Vagina (tissue), 2 donors: ENCODE data around the gene RPS27L. TPM values are rescaled to one million over a fixed set of nuclear protein-coding genes. Genes with fewer than 3 reads are reported as not detected.

Source experiments
- DNase-seq, 2 donors: peaks; one replicate each; pipeline ENCODE4 v3.0.0-alpha.2; 2017; ENCODE audit errors: extremely low spot score in 2 of 2
- H3K27ac ChIP-seq: fragments of 200-600 bp; sonication (generic); one replicate; pipeline ENCODE4 v1.5.1; 2019
- H3K27me3 ChIP-seq: fragments of 200-600 bp; sonication (generic); one replicate; pipeline ENCODE4 v1.5.1; 2019
- H3K36me3 ChIP-seq, 2 donors: fragments of 200-600 bp; sonication (generic); one replicate each; pipeline ENCODE4 v1.5.1; 2017 to 2019
- H3K4me1 ChIP-seq: fragments of 200-600 bp; sonication (generic); one replicate; pipeline ENCODE4 v1.5.1; 2019
- H3K4me3 ChIP-seq, 2 donors: fragments of 200-600 bp; sonication (generic); 1 replicate in 1 of 2; 2 replicates in 1 of 2; pipeline ENCODE4 v1.5.1; 2016 to 2019
- H3K9me3 ChIP-seq: fragments of 200-600 bp; sonication (generic); one replicate; pipeline ENCODE4 v1.5.1; 2019
- CTCF ChIP-seq, 3 experiments: fragments of 450-650 bp in 2 of 3; fragments of 200-600 bp in 1 of 3; sonication (generic) in 1 of 3; IDR thresholded peaks; one replicate each; pipeline ENCODE4 v1.5.1; 2017 to 2019; ENCODE audit warnings: antibody characterized with exemption in 3 of 3, mild to moderate bottlenecking in 2 of 3, moderate library complexity in 2 of 3
- POLR2A ChIP-seq, 2 donors: fragments of 450-650 bp; IDR thresholded peaks; one replicate each; pipeline ENCODE4 v1.6.1; 2017; ENCODE audit warnings: antibody characterized with exemption in 2 of 2, mild to moderate bottlenecking in 2 of 2, moderate library complexity in 2 of 2
- POLR2AphosphoS5 ChIP-seq, 2 donors: sonication (generic); formaldehyde crosslinking; IDR thresholded peaks; one replicate each; pipeline ENCODE4 v1.9.0; 2017; ENCODE audit warnings: antibody characterized with exemption in 2 of 2, mild to moderate bottlenecking in 2 of 2, low read depth in 1 of 2; ENCODE audit not compliant: insufficient read depth in 1 of 2
- intact Hi-C: fragments of 100-400 bp; cut with DNase I; formaldehyde crosslinking; loops from one replicate; pipeline ENCODE4 v1.15.1; 2023
- total RNA-seq: library from RNA; depleted of rRNA; stranded (reverse); fragments of >200 nt; gene quantifications from one replicate; pipeline ENCODE4 v1.2.3, GENCODE V29; 2016

Gene RPS27L
- total RNA-seq, 1 donor from 2014 or later, result 74.6 TPM

GRCh38 chr15:63112871-63113270 is 44.4 kb downstream of the RPS27L start:
- Histone ChIP-seq H3K4me1 (no peaks in the 10 kb centered on the region), H3K4me3 (no peak overlapping the region), H3K36me3 (no peaks in the 10 kb centered on the region), H3K27me3 (no peaks in the 10 kb centered on the region), H3K9me3 (no peaks in the 10 kb centered on the region), H3K27ac (no peak overlapping the region)
- intact Hi-C loops, result no loop called here
- DNase-seq, result no peak
- no peak for TF ChIP-seq POLR2AphosphoS5 (IDR thresholded peaks at IDR 0.05; ENCODE audit: insufficient read depth in 1 of 2, low read depth in 1 of 2)
- no peak for TF ChIP-seq CTCF (IDR thresholded peaks at IDR 0.05)
- TF ChIP-seq POLR2A (IDR thresholded peaks at IDR 0.05), result no peak

- H3K27ac ChIP-seq, result no peak overlapping the region
- DNase-seq, result no peak
- TF ChIP-seq POLR2AphosphoS5 (IDR thresholded peaks at IDR 0.05; ENCODE audit: insufficient read depth in 1 of 2, low read depth in 1 of 2), result no peak
- TF ChIP-seq CTCF (IDR thresholded peaks at IDR 0.05), result no peak
- TF ChIP-seq POLR2A (IDR thresholded peaks at IDR 0.05), result no peak
- H3K4me3 ChIP-seq, result no peak overlapping the region
- H3K27me3 ChIP-seq, result no peaks in the 10 kb centered on the region
- no peaks in the 10 kb centered on the region for H3K9me3 ChIP-seq
- intact Hi-C loops, result no loop called here
- H3K36me3 ChIP-seq, result no peaks in the 10 kb centered on the region
- H3K4me1 ChIP-seq, result no peaks in the 10 kb centered on the region
Measured at GRCh38 chr15:63111481-63111880, 45.8 kb downstream of the RPS27L start.

- Histone ChIP-seq H3K36me3 (no peaks in the 10 kb centered on the region), H3K27me3 (no peaks in the 10 kb centered on the region), H3K4me1 (no peaks in the 10 kb centered on the region), H3K9me3 (no peaks in the 10 kb centered on the region), H3K4me3 (no peak overlapping the region), H3K27ac (no peak overlapping the region)
- no peak for TF ChIP-seq POLR2A (IDR thresholded peaks at IDR 0.05)
- no peak for TF ChIP-seq CTCF (IDR thresholded peaks at IDR 0.05)
- no peak for TF ChIP-seq POLR2AphosphoS5 (IDR thresholded peaks at IDR 0.05; ENCODE audit: insufficient read depth in 1 of 2, low read depth in 1 of 2)
- no peak for DNase-seq
- intact Hi-C loops, result no loop called here
Measured at GRCh38 chr15:63110428-63111026, 46.8 kb downstream of the RPS27L start.

GRCh38 chr15:63109920-63110319 is 47.4 kb downstream of the RPS27L start:
- Histone ChIP-seq H3K27ac (no peak overlapping the region), H3K4me3 (no peak overlapping the region), H3K27me3 (no peaks in the 10 kb centered on the region), H3K9me3 (no peaks in the 10 kb centered on the region), H3K36me3 (no peaks in the 10 kb centered on the region), H3K4me1 (no peaks in the 10 kb centered on the region)
- no peak for DNase-seq
- intact Hi-C loops, result no loop called here
- TF ChIP-seq POLR2A (IDR thresholded peaks at IDR 0.05) (no peak), POLR2AphosphoS5 (IDR thresholded peaks at IDR 0.05; ENCODE audit: insufficient read depth in 1 of 2, low read depth in 1 of 2) (no peak), CTCF (IDR thresholded peaks at IDR 0.05) (no peak)

- H3K36me3 ChIP-seq, result no peaks in the 10 kb centered on the region
- intact Hi-C loops, result no loop called here
- H3K4me3 ChIP-seq, result no peak overlapping the region
- H3K4me1 ChIP-seq, result no peaks in the 10 kb centered on the region
- no peaks in the 10 kb centered on the region for H3K9me3 ChIP-seq
- no peak overlapping the region for H3K27ac ChIP-seq
- TF ChIP-seq POLR2AphosphoS5 (IDR thresholded peaks at IDR 0.05; ENCODE audit: insufficient read depth in 1 of 2, low read depth in 1 of 2) (no peak), CTCF (IDR thresholded peaks at IDR 0.05) (no peak), POLR2A (IDR thresholded peaks at IDR 0.05) (no peak)
- H3K27me3 ChIP-seq, result no peaks in the 10 kb centered on the region
- DNase-seq, result no peak
Measured at GRCh38 chr15:63109498-63109897, 47.8 kb downstream of the RPS27L start.
